Ectodermal cell (in vitro differentiated cells): ENCODE measurements around the gene KTN1.

Source experiments
- H3K27ac ChIP-seq: 2 replicates; pipeline ENCODE4 v1.7.0; 2013; ENCODE audit warnings: mild to moderate bottlenecking, low read depth, low read length; ENCODE audit not compliant: insufficient read depth, poor library complexity, severe bottlenecking
- H3K27me3 ChIP-seq: 2 replicates; pipeline ENCODE4 v1.7.0; 2013; ENCODE audit warnings: mild to moderate bottlenecking, low read length; ENCODE audit not compliant: insufficient read depth, control insufficient read depth, poor library complexity, severe bottlenecking
- H3K36me3 ChIP-seq: one replicate; pipeline ENCODE4 v1.7.0; 2013; ENCODE audit warnings: low read length; ENCODE audit not compliant: control insufficient read depth, insufficient read depth
- H3K4me1 ChIP-seq: one replicate; pipeline ENCODE4 v1.7.0; 2013; ENCODE audit warnings: low read length; ENCODE audit not compliant: control insufficient read depth, insufficient read depth
- H3K4me3 ChIP-seq: 2 replicates; pipeline ENCODE4 v1.7.0; 2013; ENCODE audit warnings: low read depth, low read length, control low read depth; ENCODE audit not compliant: insufficient read depth
- H3K9me3 ChIP-seq: 2 replicates; pipeline ENCODE4 v1.7.0; 2013; ENCODE audit warnings: mild to moderate bottlenecking, low read length, moderate library complexity; ENCODE audit not compliant: control insufficient read depth
- WGBS, 2 experiments: methylation state at CpG; one replicate each; pipeline ENCODE4 v1.1.7; 2013; ENCODE audit warnings: missing lambda C conversion rate in 2 of 2; 5-methylcytosine and 5-hydroxymethylcytosine counted together

The KTN1 gene

DNA sequence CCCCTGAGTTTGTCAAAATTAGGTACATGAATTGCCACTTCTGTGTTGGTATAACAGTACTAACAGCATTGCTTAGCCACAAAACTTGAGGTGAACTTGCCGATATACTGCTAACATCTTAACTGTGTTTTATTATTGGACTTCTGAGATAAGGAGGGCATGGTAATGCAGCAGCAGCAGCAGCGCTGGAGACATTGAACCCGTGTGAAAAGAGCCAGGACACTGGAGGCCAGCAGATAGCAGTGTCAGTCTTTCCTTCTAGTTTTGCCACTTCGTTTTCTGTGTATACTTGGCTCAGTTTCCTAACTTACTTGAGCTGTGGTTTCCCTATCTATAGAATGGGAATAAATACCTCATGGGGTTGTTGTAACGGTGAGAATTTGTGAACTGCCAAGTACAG lies 82.7 kb downstream of the KTN1 start:
- no peaks in the 10 kb centered on the region for H3K9me3 ChIP-seq
- no peaks in the 10 kb centered on the region for H3K4me1 ChIP-seq
- H3K27ac ChIP-seq = no peak overlapping the region
- 93 to 94% methylated on average over 5 of the region's 5 CpGs for WGBS, 2 experiments
- no peaks in the 10 kb centered on the region for H3K27me3 ChIP-seq
- no peak overlapping the region for H3K4me3 ChIP-seq
- H3K36me3 ChIP-seq = peaks cover 11% of the 10 kb centered on the region

DNA sequence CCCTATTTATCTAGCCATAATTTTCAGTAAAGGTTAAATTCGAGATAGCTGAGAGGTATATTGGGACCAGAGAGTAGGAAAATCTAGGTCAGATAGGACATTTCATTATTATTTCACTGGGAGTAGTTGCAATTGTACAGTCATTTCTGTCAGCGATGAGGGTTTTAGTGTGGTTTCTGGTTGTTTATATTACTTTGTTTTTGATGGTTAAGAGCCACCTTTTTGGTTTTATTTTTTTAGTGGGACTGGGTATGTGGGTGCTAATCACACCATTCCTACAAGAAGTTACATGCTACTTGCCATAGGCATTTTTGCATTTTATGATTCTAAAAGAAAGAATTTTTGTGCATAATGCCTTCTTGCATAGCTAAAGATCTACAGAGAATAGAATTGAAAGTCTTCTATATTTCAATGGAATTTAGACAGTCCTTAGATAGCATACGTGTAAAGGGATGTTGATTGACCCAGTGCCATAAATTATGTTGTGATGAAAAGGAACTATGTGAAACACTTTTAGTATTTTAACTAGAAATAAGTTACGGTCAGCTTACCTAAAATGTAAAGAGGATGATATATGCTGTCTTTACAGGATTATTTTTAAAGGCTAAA lies 85.2 kb downstream of the KTN1 start:
- Histone ChIP-seq H3K9me3 (no peaks in the 10 kb centered on the region), H3K27me3 (no peaks in the 10 kb centered on the region), H3K27ac (no peak overlapping the region), H3K4me1 (no peaks in the 10 kb centered on the region), H3K36me3 (peaks cover 6% of the 10 kb centered on the region), H3K4me3 (no peak overlapping the region)
- WGBS, 2 experiments = 93 to 97% methylated on average over 4 of the region's 4 CpGs

DNA sequence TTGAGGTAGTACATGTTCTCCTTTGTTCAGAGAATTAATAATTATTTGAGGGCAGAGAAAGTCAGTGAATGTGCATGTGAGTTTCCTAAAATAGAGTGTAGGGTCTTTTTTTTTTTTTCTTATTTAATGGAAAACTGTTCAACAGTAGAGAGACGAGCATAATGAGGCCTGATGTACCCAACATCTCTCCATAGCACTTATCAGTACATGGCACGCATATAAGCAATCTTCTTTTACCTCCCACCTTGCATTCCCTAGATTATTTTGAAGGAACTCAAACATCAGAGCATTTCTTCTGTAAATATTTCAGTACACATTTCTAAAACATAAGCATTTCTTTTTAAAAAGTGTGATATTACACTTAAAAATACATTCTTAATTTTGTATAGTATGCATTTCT lies 87.8 kb downstream of the KTN1 start:
- H3K4me3 ChIP-seq = no peak overlapping the region
- H3K9me3 ChIP-seq = no peaks in the 10 kb centered on the region
- H3K27me3 ChIP-seq = no peaks in the 10 kb centered on the region
- H3K27ac ChIP-seq = no peak overlapping the region
- H3K4me1 ChIP-seq = no peaks in the 10 kb centered on the region
- 91 to 97% methylated on average over 2 of the region's 2 CpGs for WGBS, 2 experiments
- peaks cover 3% of the 10 kb centered on the region for H3K36me3 ChIP-seq

DNA sequence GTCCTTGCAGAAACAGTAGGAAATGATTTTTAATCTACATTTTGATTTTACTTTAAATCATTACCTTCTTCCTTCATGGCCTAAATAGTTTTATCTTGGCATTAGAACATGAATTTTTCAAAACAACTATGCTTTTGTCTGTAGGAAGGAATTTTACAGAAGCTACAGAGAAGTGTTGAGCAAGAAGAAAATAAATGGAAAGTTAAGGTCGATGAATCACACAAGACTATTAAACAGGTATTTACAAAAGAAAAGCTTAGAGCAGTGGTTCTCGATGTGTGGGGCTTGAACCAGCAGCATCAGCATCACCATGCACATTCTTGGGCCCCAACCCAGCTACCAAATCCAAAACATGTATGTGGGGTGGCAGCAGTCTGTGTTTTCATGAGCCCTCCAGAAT lies 91.6 kb downstream of the KTN1 start:
- H3K27ac ChIP-seq = no peak overlapping the region
- no peaks in the 10 kb centered on the region for H3K4me1 ChIP-seq
- H3K27me3 ChIP-seq = no peaks in the 10 kb centered on the region
- peaks cover 6% of the 10 kb centered on the region for H3K36me3 ChIP-seq
- WGBS, 2 experiments = 89 to 96% methylated on average over 2 of the region's 2 CpGs
- H3K9me3 ChIP-seq = no peaks in the 10 kb centered on the region
- no peak overlapping the region for H3K4me3 ChIP-seq

DNA sequence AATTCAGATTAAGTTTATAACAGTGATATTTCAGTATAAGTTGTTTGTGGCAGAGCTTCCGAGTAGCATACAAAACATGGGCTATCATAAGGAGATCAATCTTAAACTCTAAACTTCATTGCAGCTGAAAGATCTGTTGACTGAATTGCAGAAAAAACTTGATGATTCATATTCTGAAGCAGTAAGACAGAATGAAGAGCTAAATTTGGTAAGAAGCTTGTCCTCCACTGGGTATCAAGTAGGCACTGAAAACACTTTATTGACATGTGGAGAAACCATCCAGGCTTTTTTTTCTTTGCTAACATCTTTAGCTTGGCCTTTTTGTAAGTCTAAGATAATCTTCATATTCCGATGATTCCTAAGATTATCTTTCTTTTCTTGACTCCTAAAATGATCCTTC lies 93.0 kb downstream of the KTN1 start:
- no peaks in the 10 kb centered on the region for H3K27me3 ChIP-seq
- peaks cover 6% of the 10 kb centered on the region for H3K36me3 ChIP-seq
- no peak overlapping the region for H3K4me3 ChIP-seq
- H3K9me3 ChIP-seq = no peaks in the 10 kb centered on the region
- no peaks in the 10 kb centered on the region for H3K4me1 ChIP-seq
- H3K27ac ChIP-seq = no peak overlapping the region
- WGBS, 2 experiments = 94 to 96% methylated on average over 2 of the region's 2 CpGs

DNA sequence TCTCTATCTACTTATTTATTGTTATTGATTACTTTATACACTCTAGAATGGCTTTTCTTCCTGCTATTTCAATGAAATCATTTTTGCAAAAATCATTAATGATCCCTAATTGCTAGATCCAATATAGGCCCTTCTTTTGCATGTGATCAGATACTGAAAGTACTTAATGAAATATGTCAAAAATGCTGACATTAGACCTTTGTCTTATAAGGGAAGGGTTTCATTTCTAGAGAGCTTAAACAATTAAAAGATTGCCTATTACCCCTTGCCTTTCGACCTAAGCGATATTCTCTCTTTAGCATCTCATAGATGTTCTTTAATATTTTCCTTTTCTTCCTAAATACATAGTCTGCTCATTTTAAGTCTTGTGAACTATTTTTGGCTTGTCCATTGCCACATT lies 101.1 kb downstream of the KTN1 start:
- H3K27ac ChIP-seq = no peak overlapping the region
- H3K4me1 ChIP-seq = no peaks in the 10 kb centered on the region
- no peak overlapping the region for H3K4me3 ChIP-seq
- peaks cover 30% of the 10 kb centered on the region for H3K36me3 ChIP-seq
- WGBS, 2 experiments = 100% methylated on average over 2 of the region's 2 CpGs
- no peaks in the 10 kb centered on the region for H3K9me3 ChIP-seq
- H3K27me3 ChIP-seq = no peaks in the 10 kb centered on the region

DNA sequence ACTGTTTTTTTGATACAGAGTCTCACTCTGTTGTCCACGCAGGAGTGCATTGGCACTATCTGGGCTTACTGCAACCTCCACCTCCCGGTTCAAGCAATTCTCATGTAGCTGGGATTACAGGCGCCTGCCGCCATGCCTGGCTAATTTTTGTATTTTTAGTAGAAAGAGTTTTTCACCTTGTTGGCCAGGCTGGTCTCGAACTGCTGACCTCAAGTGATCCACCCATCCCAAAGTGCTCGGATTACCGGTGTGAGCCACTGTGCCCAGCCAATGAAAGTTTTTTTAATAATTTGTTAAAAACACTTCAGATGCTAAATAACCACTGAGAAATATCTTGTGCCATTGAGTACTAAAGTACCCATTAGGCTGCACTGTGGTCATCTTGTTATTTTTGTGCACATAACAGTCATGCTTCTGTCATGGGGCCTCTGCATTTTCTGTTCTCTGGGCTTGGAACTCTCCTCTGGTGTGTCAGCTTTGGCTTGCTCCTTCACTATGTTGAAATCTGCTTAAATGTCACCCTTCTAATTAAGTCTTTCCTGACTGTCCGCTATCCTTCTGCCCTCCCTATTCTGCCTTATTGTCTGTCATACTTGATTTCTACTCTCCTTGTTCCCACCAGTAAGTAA lies 105.1 kb downstream of the KTN1 start:
- H3K4me1 ChIP-seq = no peaks in the 10 kb centered on the region
- H3K9me3 ChIP-seq = no peaks in the 10 kb centered on the region
- H3K36me3 ChIP-seq = peaks cover 13% of the 10 kb centered on the region
- 93 to 95% methylated on average over 8 of the region's 8 CpGs for WGBS, 2 experiments
- no peaks in the 10 kb centered on the region for H3K27me3 ChIP-seq
- no peak overlapping the region for H3K4me3 ChIP-seq
- H3K27ac ChIP-seq = no peak overlapping the region

DNA sequence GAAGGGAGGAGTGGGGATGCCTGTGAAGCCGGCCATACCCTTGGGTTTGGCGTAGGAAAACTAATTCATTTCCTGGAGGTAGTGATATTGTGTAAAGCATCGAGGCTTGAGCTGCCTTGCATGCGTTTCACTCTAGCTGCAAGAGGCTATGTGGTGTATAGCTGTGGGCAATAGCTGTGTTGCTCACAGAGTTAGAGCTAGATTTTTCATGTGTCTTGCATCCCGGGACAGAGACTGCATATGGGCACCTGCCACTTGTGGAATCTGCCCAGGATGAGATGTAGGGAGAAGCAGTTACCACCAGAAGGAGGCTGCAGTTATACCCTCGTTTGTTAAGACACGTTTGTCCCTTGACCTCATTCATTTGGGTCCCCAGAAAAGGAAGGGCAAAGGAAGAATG lies 106.7 kb downstream of the KTN1 start:
- Histone ChIP-seq H3K4me3 (no peak overlapping the region), H3K27me3 (no peaks in the 10 kb centered on the region), H3K36me3 (peaks cover 6% of the 10 kb centered on the region), H3K4me1 (no peaks in the 10 kb centered on the region), H3K9me3 (no peaks in the 10 kb centered on the region), H3K27ac (no peak overlapping the region)
- 93 to 95% methylated on average over 7 of the region's 7 CpGs for WGBS, 2 experiments

DNA sequence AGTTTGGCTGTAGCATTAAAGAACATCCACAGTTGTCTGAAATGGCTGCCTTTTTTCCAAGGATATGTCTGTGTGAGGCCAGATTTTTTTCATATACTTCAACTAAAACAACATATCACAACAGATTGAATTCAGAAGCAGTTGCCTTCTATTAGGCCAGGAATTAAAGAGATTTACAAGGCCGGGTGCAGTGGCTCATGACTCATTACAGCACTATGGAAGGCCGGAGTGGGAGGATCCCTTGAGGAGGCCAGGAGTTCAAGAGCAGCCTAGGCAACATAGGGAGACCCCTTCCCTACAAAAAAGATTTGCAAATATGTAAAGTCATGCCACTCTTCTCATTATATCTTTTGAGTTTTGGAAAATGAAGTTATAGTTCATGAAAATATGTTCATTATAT lies 108.6 kb downstream of the KTN1 start:
- H3K27ac ChIP-seq = no peak overlapping the region
- no peaks in the 10 kb centered on the region for H3K9me3 ChIP-seq
- H3K4me1 ChIP-seq = no peaks in the 10 kb centered on the region
- WGBS, 2 experiments = 98 to 100% methylated on average over 2 of the region's 2 CpGs
- no peaks in the 10 kb centered on the region for H3K27me3 ChIP-seq
- peaks cover 6% of the 10 kb centered on the region for H3K36me3 ChIP-seq
- H3K4me3 ChIP-seq = no peak overlapping the region

DNA sequence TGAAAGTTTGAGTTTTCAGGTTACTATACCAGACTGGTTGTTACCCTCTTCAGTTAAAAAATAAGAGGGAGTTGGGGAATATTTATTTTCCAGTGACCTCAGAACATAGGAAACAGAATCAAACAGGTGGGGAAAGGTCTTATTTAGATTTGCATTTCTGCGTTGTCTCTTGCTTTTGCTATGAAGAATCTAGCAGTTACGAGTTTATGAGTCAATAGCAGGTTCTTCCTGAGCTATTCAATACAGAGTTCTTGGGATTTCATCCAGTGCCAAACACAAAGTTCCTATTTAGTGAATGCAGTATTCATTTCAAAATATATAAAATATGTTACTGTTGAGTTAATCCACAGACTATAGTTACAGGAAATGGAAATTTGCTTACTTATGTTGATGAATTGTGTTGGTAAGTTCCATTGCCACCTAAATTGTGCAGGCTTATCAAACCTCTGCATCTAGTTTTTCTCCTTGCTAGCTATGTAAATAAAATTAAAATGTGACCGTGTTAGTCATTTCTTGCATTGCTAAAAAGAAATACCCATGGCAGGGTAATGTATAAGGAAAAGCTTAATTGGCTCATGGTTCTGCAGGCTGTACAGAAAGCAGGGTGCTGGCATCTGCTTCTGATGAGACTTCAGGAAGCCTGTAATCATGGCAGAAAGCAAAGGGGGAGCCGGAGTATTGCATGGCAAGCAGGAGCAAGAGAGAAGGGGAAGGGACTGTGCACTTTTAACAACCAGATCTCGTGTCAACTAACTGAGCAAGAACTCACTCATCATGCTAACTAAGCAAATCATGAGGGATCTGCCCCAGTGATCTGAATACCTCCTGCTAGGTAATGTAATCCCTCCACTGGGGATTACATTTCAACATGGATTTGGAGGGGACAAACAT lies 110.2 kb downstream of the KTN1 start:
- Histone ChIP-seq H3K27me3 (no peaks in the 10 kb centered on the region), H3K27ac (no peak overlapping the region), H3K4me3 (no peak overlapping the region), H3K36me3 (no peaks in the 10 kb centered on the region), H3K4me1 (no peaks in the 10 kb centered on the region), H3K9me3 (no peaks in the 10 kb centered on the region)
- WGBS, 2 experiments = 85 to 86% methylated on average over 5 of the region's 5 CpGs
